IMR-90 (cell line): ENCODE measurements around the gene SLC6A17.

Experiments used
- BHLHE40 ChIP-seq: fragments of 150-350 bp; IDR thresholded peaks from 2 replicates; pipeline ENCODE4 v1.6.1; 2016; ENCODE audit warnings: mild to moderate bottlenecking, low read depth, low read length
- CHD1 ChIP-seq: IDR thresholded peaks from 2 replicates; pipeline ENCODE4 v1.6.1; 2012; ENCODE audit warnings: low read depth, low read length, improper control_type of control experiment
- FOS ChIP-seq: fragments of 150-350 bp; IDR thresholded peaks from 2 replicates; pipeline ENCODE4 v1.6.1; 2016; ENCODE audit warnings: low read depth, low read length
- MAFK ChIP-seq: IDR thresholded peaks from 2 replicates; pipeline ENCODE4 v1.6.1; 2012; ENCODE audit warnings: low read depth, low read length, improper control_type of control experiment
- MAZ ChIP-seq: IDR thresholded peaks from 2 replicates; pipeline ENCODE4 v1.6.1; 2012; ENCODE audit warnings: low read depth, mild to moderate bottlenecking, low read length, improper control_type of control experiment, moderate library complexity, borderline replicate concordance
- MXI1 ChIP-seq: IDR thresholded peaks from 2 replicates; pipeline ENCODE4 v1.6.1; 2012; ENCODE audit warnings: low read depth, mild to moderate bottlenecking, low read length, moderate library complexity, borderline replicate concordance
- NFE2L2 ChIP-seq: fragments of 150-350 bp; IDR thresholded peaks from 2 replicates; pipeline ENCODE4 v1.6.1; 2016; ENCODE audit warnings: low read depth, mild to moderate bottlenecking, low read length
- POLR2A ChIP-seq: IDR thresholded peaks from 2 replicates; pipeline ENCODE4 v1.6.1; 2012; ENCODE audit warnings: mild to moderate bottlenecking, low read depth, low read length
- RAD21 ChIP-seq: IDR thresholded peaks from 2 replicates; pipeline ENCODE4 v1.6.1; 2012; ENCODE audit warnings: low read length, improper control_type of control experiment
- RFX5 ChIP-seq: IDR thresholded peaks from 2 replicates; pipeline ENCODE4 v1.8.0; 2012; ENCODE audit warnings: low read depth, mild to moderate bottlenecking, low read length, moderate library complexity
- SMC3 ChIP-seq: fragments of 150-350 bp; IDR thresholded peaks from 2 replicates; pipeline ENCODE4 v1.6.1; 2016; ENCODE audit warnings: low read depth, mild to moderate bottlenecking, antibody characterized with exemption, low read length, moderate library complexity
- USF2 ChIP-seq: fragments of 150-350 bp; IDR thresholded peaks from 2 replicates; pipeline ENCODE4 v1.6.1; 2017; ENCODE audit warnings: mild to moderate bottlenecking, antibody characterized with exemption, low read length, low read depth
- TF ChIP-seq, protein P1 (sequence below): conservative IDR thresholded peaks from 2 replicates; pipeline ENCODE4 v1.5.1; 2012; ENCODE audit warnings: mild to moderate bottlenecking, low read depth, low read length, improper control_type of control experiment

DNA sequence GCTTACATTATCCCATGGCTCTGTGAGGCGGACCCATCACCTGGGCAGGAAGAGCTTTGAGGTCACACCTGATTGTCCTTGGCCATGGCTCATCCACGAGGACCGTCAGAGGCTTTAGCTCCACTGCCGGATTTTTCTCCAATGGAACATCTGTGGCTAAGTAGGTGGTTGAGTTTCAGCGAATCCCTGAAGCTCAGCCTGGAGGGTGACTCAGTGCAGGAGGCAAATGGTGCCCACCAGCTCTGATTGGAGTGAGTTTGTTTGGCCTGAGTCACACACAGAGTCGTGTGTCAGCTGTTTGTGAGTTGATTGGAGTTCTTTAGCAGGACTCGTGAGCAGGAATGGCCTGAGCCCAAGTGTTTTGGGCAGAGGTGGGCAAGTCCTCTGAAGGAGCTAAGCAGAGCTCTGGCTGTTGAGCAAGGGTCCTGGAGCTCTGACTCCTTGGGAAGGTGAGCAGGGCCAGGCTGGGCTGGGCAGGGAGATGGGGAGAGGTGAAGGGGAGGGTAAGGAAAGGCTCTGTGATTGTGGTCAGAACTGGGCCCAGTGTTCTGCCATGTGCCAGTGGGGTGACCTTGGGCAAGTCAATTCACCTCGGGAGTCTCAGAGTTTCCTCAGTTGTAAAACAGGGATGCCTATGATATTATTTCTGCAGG is 2.0 kb downstream of the SLC6A17 start:
- TF ChIP-seq SMC3 = no peak
- TF ChIP-seq, protein P1, sequence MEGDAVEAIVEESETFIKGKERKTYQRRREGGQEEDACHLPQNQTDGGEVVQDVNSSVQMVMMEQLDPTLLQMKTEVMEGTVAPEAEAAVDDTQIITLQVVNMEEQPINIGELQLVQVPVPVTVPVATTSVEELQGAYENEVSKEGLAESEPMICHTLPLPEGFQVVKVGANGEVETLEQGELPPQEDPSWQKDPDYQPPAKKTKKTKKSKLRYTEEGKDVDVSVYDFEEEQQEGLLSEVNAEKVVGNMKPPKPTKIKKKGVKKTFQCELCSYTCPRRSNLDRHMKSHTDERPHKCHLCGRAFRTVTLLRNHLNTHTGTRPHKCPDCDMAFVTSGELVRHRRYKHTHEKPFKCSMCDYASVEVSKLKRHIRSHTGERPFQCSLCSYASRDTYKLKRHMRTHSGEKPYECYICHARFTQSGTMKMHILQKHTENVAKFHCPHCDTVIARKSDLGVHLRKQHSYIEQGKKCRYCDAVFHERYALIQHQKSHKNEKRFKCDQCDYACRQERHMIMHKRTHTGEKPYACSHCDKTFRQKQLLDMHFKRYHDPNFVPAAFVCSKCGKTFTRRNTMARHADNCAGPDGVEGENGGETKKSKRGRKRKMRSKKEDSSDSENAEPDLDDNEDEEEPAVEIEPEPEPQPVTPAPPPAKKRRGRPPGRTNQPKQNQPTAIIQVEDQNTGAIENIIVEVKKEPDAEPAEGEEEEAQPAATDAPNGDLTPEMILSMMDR = no peak
- TF ChIP-seq POLR2A = no peak
- TF ChIP-seq FOS = 0 out of 2 replicates have a peak, but pooled peaks have one; percentile 9
- no peak for TF ChIP-seq MXI1
- peak; percentile 38; the same call in 1 of the 2 replicates for TF ChIP-seq BHLHE40
- no peak for TF ChIP-seq RAD21
- TF ChIP-seq RFX5 = no peak
- no peak for TF ChIP-seq NFE2L2
- no peak for TF ChIP-seq MAFK
- no peak for TF ChIP-seq CHD1
- no peak for TF ChIP-seq USF2
- no peak for TF ChIP-seq MAZ
